HPDE6-E6E7 (cell line): ENCODE measurements around the gene MT1A.

Experiments
- DNase-seq: peaks from one replicate; pipeline ENCODE4 v3.0.0; 2011; ENCODE audit warnings: missing footprints; ENCODE audit errors: extremely low spot score

MT1A gene

GRCh38 chr16:56637814-56638750 lies at the start of gene MT1A:
Gene MT1A, plus strand, starts transcription at chr16:56638666. Its CDS starts 73 bp downstream, at chr16:56638739.
- DNase-seq: no peak

- DNase-seq: no peak
Observed at GRCh38 chr16:56588781-56589140, 49.7 kb upstream of the MT1A start.

- no peak for DNase-seq
Observed at GRCh38 chr16:56589141-56590039, 49.1 kb upstream of the MT1A start, which contains the start of gene MT3. Gene MT3, plus strand, starts transcription at chr16:56589528. Its CDS starts 63 bp downstream, at chr16:56589591.

DNA sequence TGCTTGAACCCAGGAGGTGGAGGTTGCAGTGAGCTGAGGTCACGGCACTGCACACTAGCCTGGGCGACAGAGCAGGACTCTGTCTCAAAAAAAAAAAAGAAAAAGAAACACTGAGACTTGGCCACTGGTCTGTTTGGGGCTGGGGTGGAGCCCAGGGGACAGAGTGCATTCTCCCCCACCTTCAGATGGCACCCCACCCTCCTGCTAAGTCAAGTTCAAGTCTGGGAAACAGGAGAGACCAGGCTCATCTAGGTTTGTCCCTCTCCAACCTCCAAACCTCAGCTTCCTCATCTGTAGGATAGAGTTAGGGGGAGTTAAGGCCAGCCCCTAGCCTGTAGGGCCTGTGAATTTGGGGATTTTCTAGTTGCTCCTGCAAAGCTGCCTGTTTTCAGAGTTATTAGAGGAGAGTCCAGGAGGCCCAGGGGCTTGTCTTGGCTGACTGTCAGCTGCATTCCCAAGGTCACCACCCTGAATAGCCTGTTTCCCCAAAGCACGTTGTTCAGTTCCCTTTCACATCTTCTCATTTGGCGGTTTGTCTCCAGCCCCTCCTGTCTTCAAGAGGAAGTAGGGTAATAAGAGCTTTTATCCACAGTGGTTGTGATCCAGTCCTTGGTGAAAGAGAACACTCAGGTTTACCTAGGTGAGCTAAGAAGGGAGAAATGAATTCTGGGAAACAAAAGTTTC lies 46.9 kb upstream of the MT1A start:
- no peak for DNase-seq

DNA sequence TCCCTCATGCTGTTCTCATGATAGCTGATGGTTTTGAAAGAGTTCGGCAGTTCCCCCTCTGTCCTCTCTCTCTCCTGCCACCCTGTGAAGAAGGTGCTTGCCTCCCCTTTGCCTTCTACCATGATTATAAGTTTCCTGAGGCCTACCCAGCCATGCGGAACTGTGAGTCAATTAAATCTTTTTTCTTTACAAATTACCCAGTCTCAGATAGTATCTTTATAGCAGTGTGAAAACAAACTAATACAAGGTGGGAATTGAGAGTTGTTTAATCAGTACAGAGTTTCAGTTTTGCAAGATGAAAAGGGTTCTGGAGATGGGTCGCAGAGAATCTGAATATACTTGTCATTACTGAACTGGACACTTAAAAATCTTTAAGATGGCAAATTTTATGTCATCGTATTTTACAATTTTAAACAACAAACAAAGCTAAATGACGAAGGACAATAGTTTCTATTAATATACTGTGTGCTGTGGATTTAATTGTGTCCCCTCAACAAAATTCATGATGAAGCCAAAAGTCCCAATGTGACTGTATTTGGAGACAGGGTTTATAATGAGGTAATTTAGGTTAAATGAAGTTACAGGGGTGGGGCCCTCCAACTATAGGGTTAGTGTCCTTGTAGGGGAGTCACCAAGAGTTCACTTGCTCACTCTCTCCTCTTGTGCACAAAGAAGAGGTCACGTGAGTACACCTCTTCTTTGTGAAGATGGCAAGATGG lies 44.7 kb upstream of the MT1A start:
- no peak for DNase-seq

GRCh38 chr16:56594292-56594619 lies 44.2 kb upstream of the MT1A start:
- no peak for DNase-seq

GRCh38 chr16:56600398-56600999 lies 38.0 kb upstream of the MT1A start:
- peak; percentile 71 for DNase-seq

DNA sequence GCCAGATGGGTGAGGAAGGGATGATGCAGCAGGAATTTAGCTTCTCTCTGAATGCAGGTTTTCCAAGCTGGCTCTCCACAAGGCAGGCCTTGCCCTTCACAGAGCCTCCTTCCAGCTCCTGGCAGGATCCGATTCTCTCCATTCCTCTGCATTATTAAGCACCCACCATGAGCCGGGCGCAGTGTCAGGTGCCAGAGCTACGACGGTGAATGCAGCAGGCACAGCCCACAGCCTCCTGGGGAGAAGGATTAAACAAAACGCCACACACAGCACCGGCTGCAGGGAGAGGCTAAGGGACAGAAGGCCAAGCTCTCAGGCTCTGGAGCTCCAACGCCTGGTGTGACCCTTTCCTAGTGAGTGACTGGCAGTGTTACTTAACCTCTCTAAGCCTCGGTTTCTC lies 37.1 kb upstream of the MT1A start:
- DNase-seq: no peak

DNA sequence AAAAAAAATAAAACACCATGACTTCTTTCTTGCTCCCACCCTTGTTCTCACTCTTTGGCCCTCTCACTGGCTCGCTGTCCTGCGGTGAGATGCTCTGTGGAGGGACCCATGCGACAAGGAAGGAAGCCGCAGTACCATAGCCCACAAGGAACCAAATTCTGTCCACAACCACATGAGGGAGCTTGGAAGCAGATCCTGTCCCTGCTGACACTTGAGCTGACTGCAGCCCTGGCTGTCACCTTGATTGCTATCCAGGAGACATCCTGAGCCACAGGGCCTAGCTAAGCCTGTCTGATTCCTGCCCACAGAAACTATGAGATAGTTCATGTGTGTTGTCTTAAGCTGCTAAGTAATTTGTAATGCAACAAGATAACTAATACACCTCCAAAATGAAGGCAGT lies 34.9 kb upstream of the MT1A start:
- no peak for DNase-seq

DNA sequence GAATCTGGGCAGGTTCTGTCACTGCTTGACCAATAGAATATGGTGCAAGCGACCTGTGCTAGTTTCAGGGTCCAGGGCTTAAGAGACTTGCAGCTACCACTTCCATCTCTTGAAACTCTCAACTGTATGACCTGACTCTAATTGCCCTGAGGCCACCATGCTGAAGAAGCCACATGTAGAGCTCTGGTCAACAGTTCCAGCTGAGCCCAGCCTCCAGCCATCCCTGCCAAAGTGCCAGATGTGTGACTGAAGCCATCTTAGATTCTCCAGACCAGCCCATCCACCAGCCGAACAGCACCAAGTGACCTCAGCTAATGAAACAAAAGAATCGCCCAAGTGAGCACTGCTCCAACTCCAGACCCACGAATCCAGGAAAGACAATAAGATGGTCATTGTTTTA lies 33.5 kb upstream of the MT1A start:
- DNase-seq: no peak

- no peak for DNase-seq
Observed at GRCh38 chr16:56605475-56605874, 33.0 kb upstream of the MT1A start.

GRCh38 chr16:56606071-56606475 lies 32.4 kb upstream of the MT1A start:
- peak; percentile 68 for DNase-seq

DNA sequence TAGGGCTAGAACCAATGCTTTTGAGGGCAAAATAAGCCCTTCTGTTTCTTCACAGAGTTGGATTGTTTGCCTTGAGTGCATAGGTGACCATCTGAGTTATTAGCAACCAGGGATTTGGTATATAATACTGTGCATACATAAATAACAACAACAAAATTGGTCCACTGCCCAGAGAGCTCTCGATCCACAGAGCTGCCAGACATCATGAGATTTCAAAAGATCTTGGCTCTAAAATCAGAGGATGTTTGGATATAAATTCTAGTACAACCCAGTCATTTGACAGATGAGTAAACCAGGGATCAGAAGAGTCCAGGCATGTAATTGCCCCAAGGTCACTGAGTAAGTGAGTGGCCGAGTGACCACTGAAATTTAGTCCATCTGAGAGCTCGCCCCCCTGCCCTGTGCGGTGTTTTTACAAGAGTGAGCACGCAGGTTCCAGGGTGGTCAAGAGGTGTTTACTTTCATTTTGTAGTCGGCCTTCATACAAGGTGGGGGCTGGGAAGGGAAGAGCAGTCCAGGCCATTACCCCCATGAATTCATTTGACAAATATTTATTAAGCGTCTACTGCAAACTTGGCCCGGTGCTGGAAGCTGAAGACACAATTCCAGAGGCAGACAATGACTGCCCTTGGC lies 31.9 kb upstream of the MT1A start:
- peak; percentile 62 for DNase-seq

- peak; percentile 93 for DNase-seq
Observed at GRCh38 chr16:56607109-56607618, 31.3 kb upstream of the MT1A start.

DNA sequence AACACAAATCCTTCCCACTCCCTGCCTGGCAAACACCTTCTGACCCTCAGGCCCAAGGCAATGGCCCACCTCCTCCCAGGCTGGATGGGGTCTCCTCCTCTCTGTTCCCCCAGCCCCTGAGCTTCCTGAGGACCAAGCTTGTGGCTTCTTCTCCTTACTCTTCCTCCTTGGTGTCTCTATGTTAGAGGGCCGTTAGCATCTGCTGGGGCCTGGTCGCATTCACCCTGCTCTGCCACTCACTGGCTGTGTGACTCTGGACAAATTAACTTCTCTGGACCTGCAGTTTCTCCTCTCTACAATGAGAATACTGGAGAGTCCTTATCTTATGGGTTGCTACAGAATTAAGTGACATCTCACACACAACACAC lies 30.8 kb upstream of the MT1A start:
- no peak for DNase-seq

- peak; percentile 87 for DNase-seq
Observed at GRCh38 chr16:56608043-56608875, 30.2 kb upstream of the MT1A start, which contains the start of gene MT2A. Gene MT2A, plus strand, starts transcription at chr16:56608584. Its CDS starts 72 bp downstream, at chr16:56608656.

GRCh38 chr16:56608876-56609462 lies 29.5 kb upstream of the MT1A start:
- DNase-seq: no peak

DNA sequence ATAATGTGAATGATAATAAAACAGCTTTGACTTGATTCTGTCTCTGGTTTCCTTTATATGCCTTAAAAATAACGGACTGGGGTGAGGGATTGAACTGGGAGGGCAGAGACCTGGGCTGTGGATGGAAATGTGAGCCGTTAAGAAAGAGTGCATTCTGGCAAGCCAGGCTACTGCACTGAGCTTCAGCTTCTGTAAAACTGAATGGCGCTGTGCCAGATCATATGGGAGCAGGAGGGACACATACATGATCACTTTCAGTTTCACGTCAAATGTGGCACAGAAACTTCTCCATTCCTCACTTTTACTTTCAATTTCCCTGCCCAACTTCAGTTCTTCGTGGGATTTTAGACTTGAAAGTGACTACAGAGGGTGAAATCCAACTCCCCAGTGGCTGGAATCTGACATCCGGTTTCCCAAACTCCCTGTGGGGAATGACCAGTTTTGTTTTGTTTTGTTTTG lies 29.0 kb upstream of the MT1A start:
- DNase-seq: peak; percentile 71
